ENCODE measurements around the gene MRGPRG. TPM values are rescaled to one million over a fixed set of nuclear protein-coding genes. Genes with fewer than 3 reads are reported as not detected.

The MRGPRG gene
- total and polyA plus RNA-seq, 9 of the 15 experiments (the other 6 are each of a cell fraction or from before 2014, with no cell fraction given) = not detected

DNA sequence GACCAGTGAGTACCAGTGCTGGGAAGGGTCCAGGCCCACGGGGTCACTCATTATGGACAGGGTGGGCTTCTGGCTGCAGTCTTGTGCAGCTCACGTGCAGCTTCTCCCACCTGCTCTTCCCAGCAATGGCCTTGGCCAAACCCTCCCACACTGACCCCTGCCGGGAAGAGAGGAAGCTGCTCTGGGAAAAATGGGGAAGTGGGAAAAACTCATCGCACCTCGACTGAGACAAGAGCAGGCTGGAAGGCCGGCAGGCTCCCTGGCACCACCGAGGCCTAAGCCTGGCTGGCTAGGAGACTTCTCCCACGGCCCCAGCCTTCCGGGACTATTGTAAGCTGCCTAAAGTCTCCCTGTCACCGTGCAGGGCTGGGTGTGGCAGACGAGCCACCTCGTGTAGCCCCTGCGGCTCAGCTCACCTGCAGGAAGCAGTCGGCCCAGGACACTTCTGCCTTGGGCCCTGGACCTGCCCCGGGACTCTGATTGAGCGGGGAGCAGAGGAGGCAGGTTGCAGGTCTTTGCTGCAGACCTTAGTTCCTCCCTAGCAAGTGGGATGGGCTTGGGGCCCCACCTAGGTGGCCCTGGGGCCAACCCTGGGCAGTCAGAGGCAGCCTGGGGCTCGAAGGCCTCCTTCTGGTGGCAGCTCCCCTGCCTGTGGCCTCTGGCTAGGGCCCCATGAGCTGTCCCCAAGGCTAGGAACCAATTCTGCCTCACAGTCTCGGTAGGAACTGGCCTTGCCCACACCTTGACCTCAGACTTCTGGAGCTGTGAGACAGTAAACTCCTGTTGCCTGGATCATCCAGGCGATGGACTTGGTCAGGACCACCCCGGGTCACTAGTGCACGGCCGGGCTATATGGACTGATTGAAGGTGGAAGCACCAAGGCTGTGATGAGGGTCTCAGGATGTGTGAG lies 23.1 kb downstream of the MRGPRG start (continued):
- TF ChIP-seq, protein P1, sequence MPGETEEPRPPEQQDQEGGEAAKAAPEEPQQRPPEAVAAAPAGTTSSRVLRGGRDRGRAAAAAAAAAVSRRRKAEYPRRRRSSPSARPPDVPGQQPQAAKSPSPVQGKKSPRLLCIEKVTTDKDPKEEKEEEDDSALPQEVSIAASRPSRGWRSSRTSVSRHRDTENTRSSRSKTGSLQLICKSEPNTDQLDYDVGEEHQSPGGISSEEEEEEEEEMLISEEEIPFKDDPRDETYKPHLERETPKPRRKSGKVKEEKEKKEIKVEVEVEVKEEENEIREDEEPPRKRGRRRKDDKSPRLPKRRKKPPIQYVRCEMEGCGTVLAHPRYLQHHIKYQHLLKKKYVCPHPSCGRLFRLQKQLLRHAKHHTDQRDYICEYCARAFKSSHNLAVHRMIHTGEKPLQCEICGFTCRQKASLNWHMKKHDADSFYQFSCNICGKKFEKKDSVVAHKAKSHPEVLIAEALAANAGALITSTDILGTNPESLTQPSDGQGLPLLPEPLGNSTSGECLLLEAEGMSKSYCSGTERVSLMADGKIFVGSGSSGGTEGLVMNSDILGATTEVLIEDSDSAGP (CRISPR knock-in tag; IDR thresholded peaks at IDR 0.05) = no peak
- TF ChIP-seq PCBP2 (IDR thresholded peaks at IDR 0.05; ENCODE audit: low read depth, low read length, poor library complexity, severe bottlenecking) (no peak), BHLHE40 (IDR thresholded peaks at IDR 0.05; ENCODE audit: low read length) (peak; percentile 92), CXXC5 (CRISPR knock-in tag; IDR thresholded peaks at IDR 0.05) (peak; percentile 23; the same call in 1 of the 2 replicates), L3MBTL2 (IDR thresholded peaks at IDR 0.05) (peak; percentile 87), CTBP1 (IDR thresholded peaks at IDR 0.05; ENCODE audit: borderline replicate concordance) (no peak), ZNF324 (CRISPR knock-in tag; IDR thresholded peaks at IDR 0.05) (no peak), HNRNPH1 (optimal IDR thresholded peaks at IDR 0.05; ENCODE audit: low read depth, low read length) (no peak), ZNF274 (IDR thresholded peaks at IDR 0.05; ENCODE audit: borderline replicate concordance, low read depth, low read length) (no peak), DIDO1 (tag; IDR thresholded peaks at IDR 0.05; ENCODE audit: low read depth) (no peak), SP1 (CRISPR knock-in tag; IDR thresholded peaks at IDR 0.05) (no peak), RAD21 (CRISPR knock-in tag; conservative IDR thresholded peaks at IDR 0.05 in 1 of 2, IDR thresholded peaks at IDR 0.05 in 1 of 2) (peak; percentile 35 to 66), DPF2 (IDR thresholded peaks at IDR 0.05) (no peak), TAF1 (IDR thresholded peaks at IDR 0.05; ENCODE audit: control insufficient read depth, extremely low read depth, insufficient read depth, low read length, severe bottlenecking) (no peak)
- TF ChIP-seq, protein P2, sequence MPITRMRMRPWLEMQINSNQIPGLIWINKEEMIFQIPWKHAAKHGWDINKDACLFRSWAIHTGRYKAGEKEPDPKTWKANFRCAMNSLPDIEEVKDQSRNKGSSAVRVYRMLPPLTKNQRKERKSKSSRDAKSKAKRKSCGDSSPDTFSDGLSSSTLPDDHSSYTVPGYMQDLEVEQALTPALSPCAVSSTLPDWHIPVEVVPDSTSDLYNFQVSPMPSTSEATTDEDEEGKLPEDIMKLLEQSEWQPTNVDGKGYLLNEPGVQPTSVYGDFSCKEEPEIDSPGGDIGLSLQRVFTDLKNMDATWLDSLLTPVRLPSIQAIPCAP (CRISPR knock-in tag; IDR thresholded peaks at IDR 0.05; ENCODE audit: borderline replicate concordance) = no peak
- TF ChIP-seq, protein P3, sequence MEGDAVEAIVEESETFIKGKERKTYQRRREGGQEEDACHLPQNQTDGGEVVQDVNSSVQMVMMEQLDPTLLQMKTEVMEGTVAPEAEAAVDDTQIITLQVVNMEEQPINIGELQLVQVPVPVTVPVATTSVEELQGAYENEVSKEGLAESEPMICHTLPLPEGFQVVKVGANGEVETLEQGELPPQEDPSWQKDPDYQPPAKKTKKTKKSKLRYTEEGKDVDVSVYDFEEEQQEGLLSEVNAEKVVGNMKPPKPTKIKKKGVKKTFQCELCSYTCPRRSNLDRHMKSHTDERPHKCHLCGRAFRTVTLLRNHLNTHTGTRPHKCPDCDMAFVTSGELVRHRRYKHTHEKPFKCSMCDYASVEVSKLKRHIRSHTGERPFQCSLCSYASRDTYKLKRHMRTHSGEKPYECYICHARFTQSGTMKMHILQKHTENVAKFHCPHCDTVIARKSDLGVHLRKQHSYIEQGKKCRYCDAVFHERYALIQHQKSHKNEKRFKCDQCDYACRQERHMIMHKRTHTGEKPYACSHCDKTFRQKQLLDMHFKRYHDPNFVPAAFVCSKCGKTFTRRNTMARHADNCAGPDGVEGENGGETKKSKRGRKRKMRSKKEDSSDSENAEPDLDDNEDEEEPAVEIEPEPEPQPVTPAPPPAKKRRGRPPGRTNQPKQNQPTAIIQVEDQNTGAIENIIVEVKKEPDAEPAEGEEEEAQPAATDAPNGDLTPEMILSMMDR (IDR thresholded peaks at IDR 0.05 in 2 of 3, conservative IDR thresholded peaks at IDR 0.05 in 1 of 3; ENCODE audit: insufficient read depth in 2 of 3, low read depth in 1 of 3, low read length in 3 of 3) = peak; percentile 35 to 65 (median 62)

Data from K562 (cell line).